ENCODE results near the gene CARS2. TPM values are rescaled to one million over a fixed set of nuclear protein-coding genes. Genes with fewer than 3 reads are reported as not detected.

CARS2 gene
- total RNA-seq, 1 experiment from 2014 or later: 52.9 TPM

GRCh38 chr13:110743687-110744086 lies 37.8 kb upstream of the CARS2 start:
- CTCF ChIA-PET: no interaction called here
- Histone ChIP-seq H3K4me1 (ENCODE audit: control insufficient read depth in 1 of 2, insufficient read depth in 2 of 2, low read length in 2 of 2) (no peaks in the 10 kb centered on the region), H3K9me2 (ENCODE audit: insufficient read depth) (no peaks in the 10 kb centered on the region), H4K20me1 (ENCODE audit: insufficient read depth) (no peaks in the 10 kb centered on the region), H2AFZ (ENCODE audit: low read depth, low read length, poor library complexity, severe bottlenecking) (no peak overlapping the region), H3K9ac (ENCODE audit: low read length) (no peak overlapping the region), H3K27me3 (ENCODE audit: insufficient read depth, low read length) (no peaks in the 10 kb centered on the region), H3K79me2 (ENCODE audit: insufficient read depth, low read length) (no peaks in the 10 kb centered on the region), H3K27ac (ENCODE audit: low read depth, low read length) (no peak overlapping the region), H3K4me3 (replicated peaks in 1 of 2; ENCODE audit: low read depth in 1 of 2, low read length in 2 of 2) (no peak overlapping the region), H3K36me3 (ENCODE audit: control insufficient read depth in 1 of 2, insufficient read depth in 2 of 2, low read length in 2 of 2) (no peaks in the 10 kb centered on the region), H3K9me3 (ENCODE audit: control insufficient read depth in 1 of 2, insufficient read depth in 1 of 2, low read depth in 1 of 2, low read length in 2 of 2) (peaks cover 0 to 8% of the 10 kb centered on the region in 2 experiments; a peak in 1 of 4 replicates), H3K4me2 (ENCODE audit: low read length) (no peak overlapping the region)
- DNase-seq (ENCODE audit: low read depth, low spot score): no peak
- intact Hi-C loops (cut with micrococcal nuclease): no loop called here
- POLR2A ChIA-PET: no interaction called here
- BruUV-seq (replicated peaks): no TSS peak
- RAD21 ChIA-PET (ENCODE audit: low non-redundant PET in 1 of 2, low total read pairs in 2 of 2, uncharacterized antibody in 2 of 2, unreplicated experiment in 2 of 2): no interaction called here
- TF ChIP-seq EZH2phosphoT487 (IDR thresholded peaks at IDR 0.05; ENCODE audit: borderline replicate concordance): no peak
- TF ChIP-seq MAX (IDR thresholded peaks at IDR 0.05): no peak
- no peak for TF ChIP-seq ZFX (IDR thresholded peaks at IDR 0.05)
- TF ChIP-seq EGR1 (IDR thresholded peaks at IDR 0.05; ENCODE audit: low read depth): no peak
- no peak for TF ChIP-seq SIN3A (IDR thresholded peaks at IDR 0.05; ENCODE audit: low read depth)
- no peak for TF ChIP-seq JUND (IDR thresholded peaks at IDR 0.05)
- no peak for TF ChIP-seq SRF (IDR thresholded peaks at IDR 0.05; ENCODE audit: low read depth)
- TF ChIP-seq RAD21 (IDR thresholded peaks at IDR 0.05; ENCODE audit: low read depth): no peak
- TF ChIP-seq CBX3 (IDR thresholded peaks at IDR 0.05; ENCODE audit: low read depth): no peak
- no peak for TF ChIP-seq EZH2 (IDR thresholded peaks at IDR 0.05)
- no peak for TF ChIP-seq ZBTB33 (IDR thresholded peaks at IDR 0.05; ENCODE audit: extremely low read depth, insufficient replicate concordance, low read length)
- no peak for TF ChIP-seq TCF7L2 (IDR thresholded peaks at IDR 0.05; ENCODE audit: borderline replicate concordance, extremely low read depth, insufficient read depth, insufficient read length)
- TF ChIP-seq REST (IDR thresholded peaks at IDR 0.05; ENCODE audit: low read depth): no peak
- TF ChIP-seq POLR2A (IDR thresholded peaks at IDR 0.05; ENCODE audit: borderline replicate concordance, extremely low read depth, insufficient read depth, insufficient read length): no peak
- TF ChIP-seq CEBPB (IDR thresholded peaks at IDR 0.05; ENCODE audit: low read depth): no peak
- no peak for TF ChIP-seq SP1 (IDR thresholded peaks at IDR 0.05; ENCODE audit: low read depth)
- no peak for ATAC-seq

All from HCT116 (cell line).